HL-60 (cell line): ENCODE measurements around the gene TAS2R19.
"Not testable (repeated sequence)": the region's sequence is repeated elsewhere in the genome, so short reads cannot be mapped to it uniquely, and the experiment has no call there.

Source experiments
- CTCF ChIP-seq: IDR thresholded peaks from one replicate; pipeline ENCODE4 v1.5.1; 2011; ENCODE audit warnings: low read length, control low read depth, inconsistent platforms; ENCODE audit not compliant: insufficient read depth
- GABPA ChIP-seq: IDR thresholded peaks from 2 replicates; pipeline ENCODE4 v1.6.1; 2012; ENCODE audit warnings: low read depth
- POLR2AphosphoS5 ChIP-seq: IDR thresholded peaks from 2 replicates; pipeline ENCODE4 v1.6.1; 2012; ENCODE audit warnings: low read depth
- REST ChIP-seq: IDR thresholded peaks from 2 replicates; pipeline ENCODE4 v1.6.1; 2012; ENCODE audit warnings: low read depth; ENCODE audit not compliant: insufficient replicate concordance

GRCh38 chr12:11062194-11062593, 39.8 kb upstream of the TAS2R19 start, which contains the start of gene TAS2R46:
- TF ChIP-seq CTCF, REST, POLR2AphosphoS5, GABPA: not testable (repeated sequence)
